Activated CD4-positive, alpha-beta T cell treated with anti-CD3 and anti-CD28 coated beads, Interleukin-10, Interleukin-2, amounts not matched to agents 100 ng/mL and 50 ng/mL, durations not matched to agents 16 hours and 8 hours (primary cell): ENCODE results near the gene LYZL2.
"Not testable (repeated sequence)": the region's sequence is repeated elsewhere in the genome, so short reads cannot be mapped to it uniquely, and the experiment has no call there.

Source experiments
- DNase-seq: peaks from one replicate; pipeline ENCODE4 v3.0.0-alpha.2; 2020

LYZL2 gene

DNA sequence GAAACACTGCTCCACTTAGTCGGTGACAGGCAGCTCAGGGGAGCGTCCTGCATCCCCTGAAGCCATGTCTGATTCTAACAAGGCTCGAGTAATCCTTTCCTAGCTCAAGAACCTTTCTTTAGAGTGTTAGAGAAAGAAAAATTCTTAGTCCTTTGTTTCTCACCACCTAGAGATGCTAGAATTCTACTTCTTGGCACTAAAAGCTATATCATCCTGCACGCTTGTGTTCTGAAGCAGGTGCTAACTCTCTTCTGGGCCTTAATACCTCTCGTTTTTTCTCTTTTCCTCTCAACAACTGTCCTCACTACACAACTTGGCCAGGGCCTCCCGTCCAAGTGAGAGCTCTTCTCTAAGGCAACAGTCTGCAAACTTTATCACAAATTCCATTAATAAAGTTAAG is at the start of gene LYZL2:
TSS of gene LYZL2 (minus strand) at position 101 of the 400 bp plus-strand sequence. CDS start 2,838 bp downstream, outside the sequence.
- no peak for DNase-seq

DNA sequence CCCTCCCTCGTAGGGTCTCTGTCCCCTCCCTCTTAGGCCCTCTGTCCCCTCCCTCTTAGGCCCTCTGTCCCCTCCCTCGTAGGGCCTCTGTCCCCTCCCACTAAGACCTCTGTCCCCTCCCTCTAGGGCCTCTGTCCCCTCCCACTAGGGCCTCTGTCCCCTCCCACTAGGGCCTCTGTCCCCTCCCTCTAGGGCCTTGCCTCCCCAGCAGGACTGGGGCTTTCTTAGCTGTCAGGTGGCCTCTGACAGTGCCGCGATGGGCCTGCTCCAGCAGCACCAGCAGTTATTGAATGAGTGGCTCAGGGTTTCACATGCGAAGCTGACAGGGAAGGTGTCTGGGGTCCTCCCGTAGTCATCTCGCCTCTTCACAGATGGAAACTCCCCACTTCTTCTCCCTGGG is 48.1 kb upstream of the LYZL2 start:
- DNase-seq, result peak; percentile 89

DNA sequence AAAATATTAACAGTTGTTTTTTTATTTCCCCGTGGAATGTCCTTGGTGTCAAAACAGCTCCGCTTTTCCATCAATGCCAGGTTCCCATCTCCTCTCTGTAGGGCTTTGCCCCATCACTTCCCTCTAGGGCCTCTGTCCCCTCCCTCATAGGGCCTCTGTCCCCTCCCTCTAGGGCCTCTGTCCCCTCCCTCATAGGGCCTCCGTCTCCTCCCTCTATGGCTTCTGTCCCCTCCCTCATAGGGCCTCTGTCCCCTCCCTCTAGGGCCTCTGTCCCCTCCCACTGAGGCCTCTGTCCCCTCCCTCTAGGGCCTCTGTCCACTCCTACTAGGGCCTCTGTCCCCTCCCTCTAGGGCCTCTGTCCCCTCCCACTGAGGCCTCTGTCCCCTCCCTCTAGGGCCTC is 47.6 kb upstream of the LYZL2 start:
- DNase-seq, result peak; percentile 44

GRCh38 chr10:30675791-30676718 is 46.5 kb upstream of the LYZL2 start:
- DNase-seq, result no peak

DNA sequence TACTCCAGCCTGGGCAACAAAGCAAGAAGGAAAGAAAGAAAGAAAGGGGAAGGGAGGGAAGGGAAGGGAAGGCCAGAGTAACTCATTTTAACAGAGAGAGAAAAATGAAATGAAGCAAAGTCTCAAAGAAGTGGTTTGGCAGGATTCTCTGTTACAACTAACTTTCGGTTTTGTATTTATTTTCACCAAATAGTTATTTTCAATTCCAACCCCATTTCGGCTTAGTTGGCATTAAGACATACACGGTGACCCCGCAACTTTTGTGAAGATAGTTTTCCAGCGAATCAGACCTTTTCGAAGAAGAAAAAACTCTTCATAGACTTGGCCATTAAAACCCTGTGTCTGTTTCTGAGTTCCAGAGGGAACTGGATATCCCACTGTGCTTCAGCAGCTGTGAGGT is 45.2 kb upstream of the LYZL2 start:
- no peak for DNase-seq

GRCh38 chr10:30673262-30673661 is 43.7 kb upstream of the LYZL2 start:
- DNase-seq, result not testable (repeated sequence)

DNA sequence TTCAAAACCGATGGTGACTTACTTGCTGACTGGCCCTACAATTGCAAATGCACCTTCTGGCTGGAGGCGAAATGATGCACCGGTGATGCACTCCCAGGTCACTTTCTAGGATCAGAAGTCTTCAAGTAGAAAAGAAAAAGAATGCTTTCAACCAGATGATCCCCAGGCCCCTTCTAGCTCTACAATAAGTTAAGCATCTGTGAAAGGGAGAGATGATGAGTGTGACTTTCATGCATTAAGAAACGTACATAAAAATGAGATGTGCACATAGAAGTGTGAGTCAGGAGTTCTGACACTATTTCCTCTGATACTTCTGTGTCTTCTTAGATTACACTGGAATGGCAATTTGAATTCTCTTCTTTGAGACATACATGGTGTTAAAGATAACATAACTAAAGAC is 42.8 kb upstream of the LYZL2 start:
- not testable (repeated sequence) for DNase-seq

DNA sequence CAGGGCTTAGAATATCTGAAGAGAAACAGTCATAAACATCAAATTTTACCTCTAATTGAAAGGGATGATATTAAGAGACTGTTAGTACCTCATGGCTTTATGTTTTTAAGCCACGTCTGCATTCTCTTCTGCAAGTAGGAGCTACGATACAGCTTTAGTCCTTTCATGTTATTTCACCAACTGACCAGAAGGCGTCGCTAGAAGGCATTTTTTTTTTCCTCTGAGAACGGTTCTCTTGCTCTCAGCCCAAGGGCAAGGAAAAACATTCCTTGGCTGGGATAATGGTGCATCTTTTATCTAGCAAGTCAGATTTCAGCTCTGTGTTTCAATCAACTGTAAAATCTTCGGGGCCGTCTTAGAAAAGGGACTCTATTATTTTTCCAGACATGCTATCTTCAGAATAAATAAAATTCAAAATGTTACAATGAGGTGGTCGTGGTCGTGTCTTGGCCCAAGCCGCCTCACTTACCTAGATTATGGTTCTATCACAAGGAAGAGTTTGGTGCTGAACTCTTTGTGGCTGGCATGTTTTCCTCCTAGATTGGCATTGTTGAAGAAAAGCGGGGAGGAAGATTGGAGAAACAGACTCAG is 41.6 kb upstream of the LYZL2 start:
- DNase-seq, result peak; percentile 74

GRCh38 chr10:30667982-30668381 is 38.4 kb upstream of the LYZL2 start:
- DNase-seq, result not testable (repeated sequence)

- DNase-seq, result not testable (repeated sequence)
Observed at GRCh38 chr10:30663403-30663802, 33.9 kb upstream of the LYZL2 start.

DNA sequence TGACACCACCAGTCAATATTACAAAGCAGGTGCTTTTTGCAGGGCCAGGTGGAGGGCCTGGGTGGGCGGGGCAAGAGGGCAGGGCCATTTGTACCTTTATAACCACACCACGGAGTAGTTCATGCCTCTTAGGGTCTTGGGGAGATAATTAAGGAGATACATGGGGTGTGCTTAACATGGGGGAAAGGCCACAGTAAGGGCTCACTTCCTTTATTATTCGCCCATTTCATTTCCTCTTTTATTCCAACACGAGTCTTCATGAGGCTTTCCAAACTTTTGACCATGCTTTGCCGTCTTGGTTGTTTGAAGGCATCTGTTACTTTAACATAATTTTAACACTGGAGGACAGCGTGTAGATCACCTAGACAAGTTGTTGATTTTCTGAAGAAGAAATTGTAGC is 33.3 kb upstream of the LYZL2 start:
- DNase-seq, result no peak

DNA sequence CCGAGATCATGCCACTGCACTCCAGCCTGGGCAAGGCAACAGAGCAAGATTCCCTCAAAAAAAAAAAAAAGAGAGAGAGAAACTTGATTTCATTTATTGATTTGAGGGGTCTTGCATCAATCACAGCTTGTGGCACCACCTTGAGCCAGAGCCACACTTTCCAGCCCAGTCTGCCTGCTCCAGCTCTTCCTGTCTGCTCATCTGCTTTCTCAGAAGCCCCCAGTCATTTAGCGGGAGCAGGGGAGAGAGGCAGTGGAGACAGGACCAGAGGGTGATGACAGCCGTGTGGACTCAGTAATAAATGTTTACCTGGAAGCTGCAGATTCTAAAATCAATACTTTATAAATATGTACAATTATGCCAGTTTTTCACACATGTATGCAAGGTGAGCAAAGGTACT is 30.8 kb upstream of the LYZL2 start:
- not testable (repeated sequence) for DNase-seq

DNA sequence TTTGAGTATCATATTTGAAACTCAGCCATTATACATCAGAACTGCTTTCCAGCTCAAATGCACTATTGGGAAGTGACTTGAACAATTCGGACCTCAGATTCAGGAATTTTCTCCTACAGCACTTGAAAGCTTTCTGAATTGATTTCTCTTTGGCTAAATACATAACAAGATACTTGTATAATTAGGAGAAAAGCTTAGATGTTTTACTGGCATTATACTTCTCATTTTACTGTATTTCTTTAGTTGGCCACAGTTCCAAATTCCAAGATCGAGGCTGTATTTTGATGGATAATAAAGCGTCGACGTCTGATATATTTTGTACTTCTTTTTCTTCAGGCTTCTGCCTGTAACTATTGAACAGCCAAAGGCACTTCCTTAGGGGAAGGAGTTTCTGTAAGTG is 26.7 kb upstream of the LYZL2 start:
- no peak for DNase-seq

GRCh38 chr10:30655001-30655400 is 25.4 kb upstream of the LYZL2 start:
- DNase-seq, result not testable (repeated sequence)

GRCh38 chr10:30651470-30652397 is 22.2 kb upstream of the LYZL2 start:
- DNase-seq, result not testable (repeated sequence)

GRCh38 chr10:30647089-30647488 is 17.5 kb upstream of the LYZL2 start:
- peak; percentile 34 for DNase-seq

DNA sequence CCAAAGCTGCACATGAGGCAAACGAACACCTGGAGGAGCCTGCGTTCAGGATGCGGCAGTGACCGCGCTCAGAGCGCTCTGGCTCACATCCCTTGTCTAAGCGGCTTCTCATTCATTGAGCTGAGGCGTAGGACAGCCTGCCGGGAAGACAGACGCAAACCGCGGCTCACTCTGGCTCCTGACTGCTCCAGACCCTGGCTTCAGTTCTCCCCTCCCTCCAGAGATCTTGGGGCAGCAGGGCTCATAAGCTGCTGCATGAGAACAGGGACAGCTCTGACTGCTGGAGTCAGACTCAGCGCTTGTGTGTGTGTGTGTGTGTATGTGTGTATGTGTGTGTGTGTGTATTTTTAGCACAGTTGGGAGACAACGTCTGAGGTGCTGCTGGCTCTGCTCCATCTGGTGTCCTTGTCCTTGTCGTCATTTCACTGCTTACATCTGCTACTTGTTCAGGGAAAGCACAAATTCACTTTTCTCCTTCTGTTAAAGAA is 15.8 kb upstream of the LYZL2 start:
- peak; percentile 43 for DNase-seq

DNA sequence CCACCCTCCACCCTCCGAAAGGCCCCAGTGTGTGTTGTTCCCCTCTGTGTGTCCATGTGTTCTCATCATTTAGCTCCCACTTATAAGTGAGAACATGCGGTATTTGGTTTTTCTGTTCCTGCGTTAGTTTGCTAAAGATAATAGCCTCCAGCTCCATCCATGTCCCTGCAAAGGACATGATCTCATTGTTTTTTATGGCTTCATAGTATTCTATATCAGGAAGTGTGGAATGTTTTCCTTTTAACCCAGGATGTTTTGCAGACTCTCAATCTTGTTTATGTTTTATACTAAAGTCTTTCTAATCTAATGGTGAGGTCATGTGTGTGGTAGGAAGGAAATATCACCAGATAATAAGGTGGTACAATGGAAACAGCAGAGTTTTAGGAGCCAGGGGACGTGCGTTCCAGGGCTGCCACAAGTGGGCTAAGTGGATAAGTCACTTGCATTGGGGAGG is 14.9 kb upstream of the LYZL2 start:
- not testable (repeated sequence) for DNase-seq

DNA sequence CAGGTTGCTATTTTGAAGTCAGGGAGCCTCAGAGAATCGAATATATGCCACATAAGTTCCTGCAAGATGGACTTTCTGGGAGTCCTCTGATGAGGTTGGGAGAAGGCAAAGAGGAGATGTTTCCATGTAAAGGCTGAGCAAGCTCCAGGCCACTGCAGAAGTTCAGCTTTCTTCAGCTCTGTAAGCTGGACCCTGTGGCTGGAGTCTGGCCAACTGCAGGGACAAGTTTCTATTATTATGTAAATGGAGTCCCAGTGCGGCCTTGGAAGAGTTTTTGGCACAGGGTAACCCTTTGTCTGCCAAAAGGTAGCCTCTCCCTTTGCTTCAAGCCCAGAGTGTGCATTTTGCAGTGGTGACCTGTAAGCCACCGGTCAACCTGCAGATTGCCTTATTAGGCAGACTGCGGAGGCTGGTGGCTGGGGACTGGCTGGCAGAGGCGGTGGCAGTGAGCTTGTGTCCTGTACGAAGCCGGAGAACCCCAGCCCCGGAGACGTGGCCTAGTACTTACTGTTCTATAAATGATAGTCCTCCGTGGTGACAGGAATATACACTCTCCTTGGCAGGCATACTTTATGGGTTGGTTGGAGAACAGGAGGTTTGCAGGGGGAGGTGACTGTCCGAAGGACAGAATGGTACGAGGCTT is 14.1 kb upstream of the LYZL2 start:
- not testable (repeated sequence) for DNase-seq

- not testable (repeated sequence) for DNase-seq
Observed at GRCh38 chr10:30642856-30643255, 13.3 kb upstream of the LYZL2 start.

- DNase-seq, result peak; percentile 56
Observed at GRCh38 chr10:30639946-30640786, 10.6 kb upstream of the LYZL2 start.
